ENCODE measurements around the gene ATF6.

GRCh38 chr1:161772397-161772796 lies 6.3 kb downstream of the ATF6 start:
- TF ChIP-seq CTCF (IDR thresholded peaks at IDR 0.05) (no peak), EZH2 (IDR thresholded peaks at IDR 0.05; ENCODE audit: borderline replicate concordance, insufficient read depth, low read depth, low read length, poor library complexity, severe bottlenecking) (no peak)
